Measurements from ENCODE around the gene PSD2.

PSD2 gene

GRCh38 chr5:139810341-139811273 is 15.0 kb downstream of the PSD2 start:
- DNase-seq (ENCODE audit: low read depth in 3 of 3), result no peak

- DNase-seq (ENCODE audit: low read depth in 3 of 3), result no peak
Measured at GRCh38 chr5:139811274-139811607, 15.6 kb downstream of the PSD2 start.

GRCh38 chr5:139812323-139812722 is 16.7 kb downstream of the PSD2 start:
- no peak for DNase-seq (ENCODE audit: low read depth in 3 of 3)

- DNase-seq (ENCODE audit: low read depth in 3 of 3), result no peak
Measured at GRCh38 chr5:139812836-139813805, 17.5 kb downstream of the PSD2 start.

GRCh38 chr5:139814191-139814601 is 18.6 kb downstream of the PSD2 start:
- no peak for DNase-seq (ENCODE audit: low read depth in 3 of 3)

- no peak for DNase-seq (ENCODE audit: low read depth in 3 of 3)
Measured at GRCh38 chr5:139814704-139815280, 19.2 kb downstream of the PSD2 start.

- no peak for DNase-seq (ENCODE audit: low read depth in 3 of 3)
Measured at GRCh38 chr5:139816566-139816965, 21.0 kb downstream of the PSD2 start.

- DNase-seq (ENCODE audit: low read depth in 3 of 3), result no peak
Measured at GRCh38 chr5:139817362-139817761, 21.8 kb downstream of the PSD2 start.

GRCh38 chr5:139817970-139818369 is 22.4 kb downstream of the PSD2 start:
- DNase-seq (ENCODE audit: low read depth in 3 of 3), result no peak

GRCh38 chr5:139820130-139820529 is 24.5 kb downstream of the PSD2 start:
- DNase-seq (ENCODE audit: low read depth in 3 of 3), result no peak

- DNase-seq (ENCODE audit: low read depth in 3 of 3), result no peak
Measured at GRCh38 chr5:139820606-139821005, 25.0 kb downstream of the PSD2 start.

GRCh38 chr5:139821806-139822552 is 26.4 kb downstream of the PSD2 start:
- DNase-seq (ENCODE audit: low read depth in 3 of 3), result no peak

- no peak for DNase-seq (ENCODE audit: low read depth in 3 of 3)
Measured at GRCh38 chr5:139822553-139823425, 27.2 kb downstream of the PSD2 start.

- no peak for DNase-seq (ENCODE audit: low read depth in 3 of 3)
Measured at GRCh38 chr5:139823757-139824355, 28.2 kb downstream of the PSD2 start.

- DNase-seq (ENCODE audit: low read depth in 3 of 3), result no peak
Measured at GRCh38 chr5:139825690-139826089, 30.1 kb downstream of the PSD2 start.

GRCh38 chr5:139828207-139828895 is 32.7 kb downstream of the PSD2 start:
- DNase-seq (ENCODE audit: low read depth in 3 of 3), result no peak

GRCh38 chr5:139829471-139829870 is 33.9 kb downstream of the PSD2 start:
- no peak for DNase-seq (ENCODE audit: low read depth in 3 of 3)

GRCh38 chr5:139831624-139832023 is 36.0 kb downstream of the PSD2 start:
- no peak for DNase-seq (ENCODE audit: low read depth in 3 of 3)

GRCh38 chr5:139833525-139833924 is 37.9 kb downstream of the PSD2 start:
- no peak for DNase-seq (ENCODE audit: low read depth in 3 of 3)

Measured in stimulated activated CD4-positive, alpha-beta T cell treated with anti-CD3 and anti-CD28 coated beads, TNF-alpha, amount 100 ng/mL, for 24 hours (primary cell).